Superior temporal gyrus (tissue), 1 donor: Measurements from ENCODE around the gene PDE9A.
"Not testable (repeated sequence)": the region's sequence is repeated elsewhere in the genome, so short reads cannot be mapped to it uniquely, and the experiment has no call there.

Source experiments
- DNase-seq: peaks from one replicate; pipeline ENCODE4 v3.0.0-alpha.2; 2016; ENCODE audit errors: extremely low spot score

PDE9A gene

DNA sequence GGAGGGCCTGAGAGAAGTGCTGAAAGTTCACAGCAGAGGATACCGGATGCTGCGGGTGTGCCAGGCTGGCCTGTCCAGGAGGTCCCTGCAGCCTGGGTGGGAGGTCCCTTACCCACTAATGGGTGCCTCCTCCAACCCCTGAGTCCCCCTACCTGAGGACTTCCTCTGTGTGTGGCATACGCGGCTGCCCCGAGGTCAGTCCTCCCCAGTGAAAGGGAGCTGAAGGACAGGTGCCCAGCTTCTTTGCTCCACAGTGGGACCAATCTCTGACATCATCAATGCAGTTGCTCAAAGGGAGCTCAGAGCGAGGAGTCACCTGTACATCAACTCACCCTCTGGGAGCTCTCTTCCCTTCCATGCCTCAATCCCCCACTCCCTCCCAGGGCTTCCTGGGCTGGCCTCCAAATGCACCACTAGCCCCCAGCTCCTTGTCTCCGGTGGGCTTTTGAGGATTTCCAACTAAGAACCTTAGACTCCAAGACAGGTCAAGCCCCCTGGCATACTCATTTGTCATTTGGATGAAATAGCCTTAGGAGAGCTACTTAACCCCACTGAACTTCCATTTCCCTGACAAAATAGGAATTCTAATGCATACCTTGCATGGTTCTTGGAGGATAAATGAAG is 53.9 kb downstream of the PDE9A start:
- no peak for DNase-seq

DNA sequence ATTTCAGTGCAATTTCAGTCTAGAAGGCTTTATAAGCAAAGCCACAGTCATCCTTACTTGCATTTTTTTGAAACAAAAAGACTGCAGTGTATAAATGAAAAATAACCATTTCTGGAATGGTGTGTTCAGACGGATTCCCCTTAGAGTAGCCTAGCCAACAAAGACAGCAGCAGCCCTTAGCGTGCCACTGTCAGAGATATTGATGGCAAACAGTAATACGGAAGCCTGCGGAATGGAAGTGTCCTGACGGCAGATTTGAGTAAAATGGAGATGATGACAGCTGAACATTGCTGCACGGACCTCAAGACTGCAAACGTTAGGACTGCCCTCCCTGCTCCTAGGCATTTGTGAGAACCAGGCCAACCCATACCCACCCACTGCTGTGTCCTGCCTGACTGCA is 54.7 kb downstream of the PDE9A start:
- no peak for DNase-seq

DNA sequence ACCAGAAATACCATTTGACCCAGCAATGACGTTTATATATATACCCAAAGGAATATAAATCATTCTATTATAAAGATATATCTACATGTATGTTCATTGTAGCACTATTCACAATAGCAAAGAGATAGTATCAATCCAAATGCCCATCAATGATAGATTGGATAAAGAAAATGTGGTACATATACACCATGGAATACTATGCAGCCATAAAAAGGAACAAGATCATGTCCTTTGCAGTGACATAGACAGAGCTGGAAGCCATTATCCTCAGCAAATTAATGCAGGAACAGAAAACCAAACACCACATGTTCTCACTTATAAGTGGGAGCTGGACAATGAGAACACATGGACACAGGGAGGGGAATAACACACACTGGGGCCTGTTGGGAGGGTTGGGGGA is 55.5 kb downstream of the PDE9A start:
- not testable (repeated sequence) for DNase-seq

DNA sequence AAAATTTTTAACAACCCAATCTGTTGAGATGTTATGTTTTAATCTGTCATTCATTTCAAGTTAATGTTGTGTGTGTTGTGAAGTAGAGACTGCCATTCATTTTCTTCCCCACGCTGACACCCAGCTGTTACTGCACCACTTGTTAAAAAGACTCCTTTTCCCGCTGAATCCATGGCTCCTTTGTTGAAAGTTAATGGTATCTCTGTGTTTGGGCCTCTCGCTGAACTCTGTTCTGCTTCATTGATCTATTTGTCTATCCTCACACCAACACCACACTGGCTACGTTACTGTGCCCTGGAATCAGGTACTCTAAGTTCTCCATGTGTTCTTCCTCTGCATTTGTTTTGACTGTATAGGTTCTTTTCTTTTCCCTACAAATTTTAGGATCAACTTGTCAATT is 58.2 kb downstream of the PDE9A start:
- DNase-seq, result no peak

DNA sequence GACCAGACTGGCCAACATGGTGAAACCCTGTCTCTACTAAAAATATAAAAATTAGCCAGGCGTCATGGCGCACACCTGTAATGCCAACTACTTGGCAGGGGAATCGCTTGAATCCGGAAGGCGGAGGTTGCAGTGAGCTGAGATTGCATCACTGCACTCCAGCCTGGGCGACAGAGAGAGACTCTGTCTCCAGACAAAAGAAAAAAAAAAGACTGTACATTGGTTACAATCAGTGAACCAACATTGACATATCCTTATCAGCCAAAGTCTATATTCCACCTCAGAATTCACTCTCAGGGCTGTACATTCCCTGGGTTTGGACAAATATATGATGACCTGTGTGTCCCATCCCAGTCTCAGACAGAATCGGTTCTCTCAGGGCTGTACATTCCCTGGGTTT is 62.0 kb downstream of the PDE9A start:
- DNase-seq, result not testable (repeated sequence)

DNA sequence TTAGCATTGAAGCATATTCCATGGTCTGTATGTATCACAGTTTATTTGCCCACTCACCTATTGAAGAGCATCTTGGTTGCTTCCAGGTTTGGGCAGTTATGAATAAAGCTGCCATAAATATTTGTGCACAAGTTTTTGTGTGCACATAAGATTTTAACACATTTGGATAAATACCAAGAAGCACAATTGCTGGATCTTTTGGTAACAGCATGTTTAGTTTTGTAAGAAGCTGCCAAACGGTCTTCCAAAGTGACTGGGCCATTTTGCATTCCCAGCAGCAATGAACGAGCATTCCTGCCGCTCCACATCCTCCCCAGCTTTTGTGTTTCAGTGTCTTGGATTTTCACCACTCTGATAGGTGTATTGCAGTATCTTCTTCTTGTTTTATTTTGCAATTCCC is 62.7 kb downstream of the PDE9A start:
- DNase-seq, result no peak

GRCh38 chr21:42720484-42720883 is 67.1 kb downstream of the PDE9A start:
- DNase-seq, result not testable (repeated sequence)

DNA sequence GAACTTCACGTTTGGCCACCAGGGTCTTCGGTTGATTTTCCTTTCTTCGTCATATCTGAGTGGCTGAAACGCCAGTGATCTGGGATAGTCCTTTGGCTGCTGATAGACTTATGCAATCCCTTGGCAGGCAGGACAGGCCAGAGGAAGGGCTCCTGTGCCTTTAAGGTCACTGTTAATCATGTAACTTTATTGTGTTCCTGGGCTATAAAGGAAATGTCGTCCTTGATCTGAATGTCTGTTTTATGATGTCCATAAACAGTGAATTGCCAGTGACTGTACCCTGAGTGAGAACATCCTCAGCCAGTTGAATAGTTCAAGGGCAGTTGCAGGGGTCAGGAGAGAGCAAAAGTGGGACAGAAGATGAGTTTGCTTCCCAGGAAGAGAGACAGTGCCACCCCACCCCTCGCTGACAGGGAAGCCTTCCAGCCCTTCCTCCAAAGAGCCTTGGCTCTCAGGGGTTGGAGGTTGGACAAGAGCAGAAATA is 68.0 kb downstream of the PDE9A start:
- DNase-seq, result no peak

GRCh38 chr21:42722153-42722552 is 68.7 kb downstream of the PDE9A start:
- DNase-seq, result no peak

GRCh38 chr21:42722808-42723473 is 69.5 kb downstream of the PDE9A start:
- DNase-seq, result no peak

- DNase-seq, result no peak
These were observed 71.0 kb downstream of the PDE9A start for GRCh38 chr21:42724226-42724920.

DNA sequence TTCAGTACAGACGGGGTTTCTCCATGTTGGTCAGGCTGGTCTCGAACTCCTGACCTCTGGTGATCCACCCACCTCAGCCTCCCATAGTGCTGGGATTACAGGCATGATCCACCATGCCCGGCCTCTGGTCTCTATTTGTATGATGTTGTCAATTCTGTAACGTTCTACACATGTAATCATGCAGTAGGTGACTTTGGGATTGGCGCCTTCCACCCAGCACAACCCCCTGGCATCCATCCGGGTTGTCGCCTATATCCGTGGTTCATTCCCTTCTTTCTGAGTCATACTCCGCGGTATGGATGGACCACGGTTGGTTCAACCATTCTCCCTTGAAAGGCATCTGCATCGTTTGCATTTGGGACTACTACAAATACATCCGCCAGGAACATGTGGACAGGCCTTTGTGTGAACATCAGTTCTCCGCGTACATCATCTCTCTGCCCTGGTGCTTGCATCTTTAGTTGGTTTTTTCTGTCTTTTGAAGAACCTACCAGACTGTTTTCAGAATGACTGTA is 72.1 kb downstream of the PDE9A start:
- no peak for DNase-seq

- DNase-seq, result no peak
These were observed 78.0 kb downstream of the PDE9A start for GRCh38 chr21:42731264-42732032.

DNA sequence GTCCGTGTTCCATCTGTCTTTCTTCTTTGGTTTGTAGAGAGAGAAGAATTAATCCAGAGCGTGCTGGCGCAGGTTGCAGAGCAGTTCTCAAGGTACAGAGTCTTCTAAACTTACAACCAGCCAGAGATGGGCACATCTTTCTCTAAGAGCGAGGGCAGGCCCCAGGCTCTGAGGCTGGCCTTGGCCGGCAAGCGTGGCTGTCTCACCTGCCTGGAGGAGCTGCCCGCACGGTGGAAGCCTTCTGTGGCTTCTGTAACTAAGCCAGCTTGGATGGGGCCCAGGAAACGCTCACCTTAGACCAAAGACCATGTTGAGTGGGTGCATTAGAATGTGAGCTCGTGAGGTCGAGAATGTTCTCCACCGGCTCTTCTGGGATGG is 78.6 kb downstream of the PDE9A start:
- no peak for DNase-seq

GRCh38 chr21:42733037-42733627 is 79.7 kb downstream of the PDE9A start:
- DNase-seq, result no peak

GRCh38 chr21:42733874-42734273 is 80.5 kb downstream of the PDE9A start:
- DNase-seq, result no peak

- DNase-seq, result no peak
These were observed 81.0 kb downstream of the PDE9A start for GRCh38 chr21:42734323-42734971.

GRCh38 chr21:42735061-42735460 is 81.6 kb downstream of the PDE9A start:
- no peak for DNase-seq

GRCh38 chr21:42735944-42736343 is 82.5 kb downstream of the PDE9A start:
- DNase-seq, result no peak

DNA sequence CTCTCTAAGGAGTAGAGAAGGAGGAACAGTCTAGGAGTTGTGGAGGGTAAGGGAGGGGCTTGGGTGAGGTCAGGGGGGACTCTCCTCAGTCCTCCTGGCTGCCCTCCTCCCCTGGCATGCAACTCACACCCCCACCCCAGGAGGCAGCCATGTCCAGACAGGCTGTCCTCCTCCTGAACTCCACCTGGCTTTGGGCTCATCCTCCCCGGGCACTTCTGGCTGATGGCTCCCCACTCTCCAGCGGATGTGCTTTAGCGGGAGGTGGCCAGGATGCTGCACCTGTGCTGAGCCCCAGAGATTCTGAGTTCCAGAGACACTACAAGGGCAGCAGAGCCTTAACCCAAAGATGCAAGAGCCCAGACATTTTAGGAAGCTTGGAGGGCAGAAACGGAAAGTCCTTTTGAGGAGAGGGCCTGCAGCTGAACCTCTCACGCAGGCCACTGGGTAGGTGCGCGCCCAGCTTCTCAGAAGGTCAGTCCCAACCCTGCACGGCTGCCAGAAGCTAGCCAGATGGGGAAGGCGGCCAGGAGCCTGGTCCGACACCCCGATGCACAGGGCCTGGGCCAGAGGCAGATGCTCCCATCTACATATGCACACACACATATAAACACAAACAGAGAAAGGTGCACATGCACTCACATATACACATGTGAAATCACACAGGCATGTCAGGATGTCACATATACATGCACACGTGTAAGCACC is 83.4 kb downstream of the PDE9A start:
- DNase-seq, result no peak
